GM21723 (cell line): ENCODE data around the gene SYNGR3.

Experiments used
- ATAC-seq: cut with Tn5 transposase; IDR thresholded peaks from one replicate; pipeline ENCODE4 v1.9.1; 2021; ENCODE audit warnings: mild to moderate bottlenecking, moderate library complexity; ENCODE audit not compliant: unreplicated experiment

SYNGR3 gene

DNA sequence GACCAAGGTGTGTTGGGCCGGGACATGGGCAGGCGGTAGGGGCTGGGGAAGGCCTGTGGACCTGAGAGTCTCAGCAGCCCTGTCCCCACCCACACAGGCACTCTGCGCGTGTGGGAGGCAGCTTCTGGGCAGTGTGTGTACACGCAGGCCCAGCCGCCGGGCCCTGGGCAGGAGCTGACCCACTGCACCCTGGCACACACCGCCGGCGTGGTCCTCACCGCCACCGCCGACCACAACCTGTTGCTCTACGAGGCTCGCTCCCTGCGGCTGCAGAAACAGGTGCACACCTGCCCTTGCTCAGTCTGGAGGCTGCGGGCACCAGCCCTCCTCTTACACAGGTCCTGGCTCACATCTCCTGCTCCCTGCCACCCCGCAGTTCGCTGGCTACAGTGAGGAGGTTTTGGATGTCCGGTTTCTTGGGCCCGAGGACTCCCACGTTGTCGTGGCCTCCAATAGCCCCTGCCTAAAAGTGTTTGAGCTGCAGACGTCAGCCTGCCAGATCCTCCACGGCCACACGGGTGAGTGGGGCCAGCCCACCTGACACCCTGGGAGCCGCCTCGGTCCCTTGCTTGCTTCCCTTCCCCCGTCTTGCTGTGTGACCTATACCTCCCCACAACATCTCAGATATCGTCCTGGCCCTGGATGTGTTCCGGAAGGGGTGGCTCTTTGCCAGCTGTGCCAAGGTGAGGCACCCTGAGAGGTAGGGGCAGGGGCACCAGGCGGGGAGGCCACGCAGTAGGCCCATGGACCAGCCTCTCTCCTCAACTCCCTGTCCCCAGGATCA lies 14.1 kb upstream of the SYNGR3 start:
- no peak for ATAC-seq

- ATAC-seq: no peak
These were observed 13.6 kb upstream of the SYNGR3 start for GRCh38 chr16:1976216-1976520.

GRCh38 chr16:1976951-1977874 lies 12.6 kb upstream of the SYNGR3 start:
- no peak for ATAC-seq

DNA sequence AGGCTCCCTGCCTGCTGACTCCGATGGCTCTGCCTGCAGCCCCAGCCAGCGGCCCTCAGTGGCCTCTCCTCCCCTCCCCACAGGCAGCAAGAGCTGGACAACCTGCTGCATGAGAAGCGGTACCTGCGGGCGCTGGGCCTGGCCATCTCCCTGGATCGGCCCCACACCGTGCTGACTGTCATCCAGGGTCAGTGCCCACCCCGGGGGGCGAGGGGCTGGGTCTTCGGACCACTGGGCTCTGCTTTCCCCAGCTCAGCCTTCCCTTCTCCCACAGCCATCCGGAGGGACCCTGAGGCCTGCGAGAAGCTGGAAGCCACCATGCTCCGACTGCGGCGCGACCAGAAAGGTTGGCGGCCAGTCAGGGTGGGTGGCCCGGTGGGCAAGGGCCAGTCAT lies 11.9 kb upstream of the SYNGR3 start:
- no peak for ATAC-seq

GRCh38 chr16:1978476-1979120 lies 11.2 kb upstream of the SYNGR3 start:
- ATAC-seq: no peak

DNA sequence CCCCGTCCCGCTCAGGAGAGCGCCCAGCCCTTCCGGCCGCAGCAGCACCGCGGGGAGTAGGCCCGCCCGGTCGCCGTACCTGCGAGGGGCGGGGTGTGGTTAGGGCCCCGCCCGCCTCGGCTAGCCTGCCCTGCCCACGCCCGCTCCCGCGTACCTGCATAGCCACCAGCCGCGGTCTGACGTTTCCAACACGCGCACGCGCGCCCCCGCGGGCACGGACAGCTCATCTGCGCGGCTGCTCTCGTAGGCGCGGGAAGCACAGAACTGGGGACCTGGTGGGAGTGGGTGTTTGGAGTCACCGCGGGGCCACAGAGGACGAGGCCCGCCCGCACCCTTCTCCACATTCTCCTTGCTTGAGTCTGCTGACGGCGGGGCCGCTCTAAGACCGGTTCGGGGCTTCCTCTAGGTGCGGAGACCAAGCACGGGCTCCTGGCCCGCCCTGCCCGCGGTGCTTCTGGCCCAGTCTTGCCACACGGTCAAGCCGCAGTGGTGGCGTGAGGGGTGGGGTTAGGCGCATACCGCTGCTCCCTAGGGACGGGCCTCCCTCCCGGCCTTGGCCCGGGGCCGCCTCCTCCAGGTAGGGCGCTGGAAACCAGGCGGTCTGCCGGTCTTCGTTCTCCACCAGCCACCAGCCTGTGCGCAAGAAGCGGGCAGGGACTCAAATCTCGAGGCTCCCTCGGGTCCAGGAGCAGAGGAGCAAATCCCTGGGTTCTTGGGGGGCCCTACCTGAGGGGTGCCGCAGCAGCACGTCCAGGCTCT lies 10.3 kb upstream of the SYNGR3 start:
- ATAC-seq: no peak

GRCh38 chr16:1980030-1980769 lies 9.6 kb upstream of the SYNGR3 start:
- ATAC-seq: no peak

DNA sequence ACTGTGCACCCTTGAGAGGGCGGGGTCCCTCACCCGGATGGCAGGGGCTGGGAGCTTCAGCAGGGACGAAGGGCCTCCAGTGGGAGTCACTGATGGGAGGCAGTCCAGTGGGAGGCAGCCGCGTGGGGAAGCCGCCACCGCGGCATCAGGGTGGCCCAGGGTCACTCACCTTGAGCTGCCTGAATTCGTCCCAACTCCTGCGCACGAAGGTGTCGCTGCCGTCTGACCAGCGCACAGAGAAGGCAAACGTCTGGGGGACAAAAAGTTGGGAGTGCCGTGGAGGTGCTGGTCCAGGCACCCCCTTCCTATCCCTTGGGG lies 9.0 kb upstream of the SYNGR3 start:
- ATAC-seq: no peak

DNA sequence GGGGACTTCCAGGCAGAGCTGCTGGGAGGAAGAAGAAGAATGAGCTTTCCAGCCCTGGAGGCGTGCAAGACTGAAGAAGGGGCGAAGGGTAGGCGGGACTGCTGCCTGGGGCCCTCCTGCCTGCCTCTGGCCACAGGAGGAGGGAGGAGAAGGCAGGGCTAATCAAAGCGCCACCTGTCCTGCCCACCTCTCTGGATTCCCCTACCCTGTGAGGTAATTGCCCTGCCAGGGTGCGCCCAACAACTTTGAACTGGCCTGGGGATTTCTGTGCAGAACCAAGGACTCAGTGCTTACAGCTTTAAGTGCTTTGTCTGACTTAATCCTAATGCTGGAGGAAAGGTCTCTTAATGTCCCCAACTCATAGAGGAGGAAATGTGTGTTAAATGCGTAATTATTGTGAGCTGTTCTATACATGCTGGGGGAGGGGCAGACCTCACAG lies 8.4 kb upstream of the SYNGR3 start, which contains the start of gene NOXO1:
TSS of gene NOXO1 (minus strand) at position 72 of the 439 bp plus-strand sequence. CDS start 290 bp downstream, outside the sequence.
- ATAC-seq: no peak

DNA sequence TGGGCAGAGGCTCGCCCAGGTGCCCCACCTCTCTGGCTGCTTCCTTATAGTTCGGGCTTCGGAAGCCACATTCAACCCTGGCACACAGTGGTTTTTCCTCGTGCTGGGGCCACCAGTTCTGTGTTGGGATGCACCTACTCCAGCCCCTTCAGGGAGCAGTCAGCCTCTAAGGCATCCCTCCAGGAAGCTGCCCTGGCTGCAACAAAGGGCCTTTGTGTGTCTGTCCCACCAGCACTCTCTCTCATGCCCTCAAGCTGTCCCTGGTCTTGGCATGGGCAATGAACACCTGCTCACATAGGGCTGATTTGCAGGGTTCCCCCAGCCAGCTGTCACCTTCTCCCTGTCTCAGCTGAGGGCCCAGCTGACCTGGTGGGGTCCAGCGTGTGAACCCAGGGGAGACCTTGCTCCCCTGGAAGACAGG lies 7.7 kb upstream of the SYNGR3 start:
- no peak for ATAC-seq

GRCh38 chr16:1982991-1983543 lies 6.7 kb upstream of the SYNGR3 start:
- ATAC-seq: no peak

DNA sequence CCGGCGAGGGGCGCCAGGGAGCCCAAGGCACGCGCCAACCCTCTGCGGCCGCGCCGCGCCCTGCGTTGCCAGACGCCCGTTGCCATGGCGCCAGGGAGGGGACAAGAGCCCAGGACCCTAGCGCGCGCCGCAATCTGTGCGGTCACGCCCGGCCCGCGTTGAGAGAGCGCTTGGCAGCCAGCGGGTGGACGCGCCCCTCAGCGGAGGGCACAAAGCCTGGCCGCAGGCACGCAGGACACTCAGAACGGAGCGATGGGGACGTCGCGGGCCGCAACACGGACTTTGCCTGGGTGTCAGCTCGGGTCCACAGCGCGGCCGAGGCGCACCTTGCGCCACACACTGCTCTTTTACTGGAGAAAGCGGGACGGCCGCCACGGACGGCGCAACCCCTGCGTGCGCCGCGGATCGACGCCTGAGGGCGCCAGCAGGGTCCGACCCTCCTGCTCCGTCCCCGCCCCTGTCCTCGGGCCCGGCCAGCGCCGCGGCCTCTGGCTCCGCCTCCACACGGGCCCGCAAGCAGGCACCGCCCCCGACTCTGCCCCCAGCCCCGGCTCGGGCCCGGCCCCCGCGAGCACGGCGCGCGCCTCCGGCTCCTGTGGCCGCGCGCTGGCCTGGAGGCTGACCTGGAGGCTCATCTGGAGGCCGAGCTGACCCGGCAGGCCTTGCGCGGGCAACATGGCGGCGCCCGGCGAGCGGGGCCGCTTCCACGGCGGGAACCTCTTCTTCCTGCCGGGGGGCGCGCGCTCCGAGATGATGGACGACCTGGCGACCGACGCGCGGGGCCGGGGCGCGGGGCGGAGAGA lies 6.0 kb upstream of the SYNGR3 start, which contains the start of gene GFER:
TSS of gene GFER (plus strand) at position 650 of the 803 bp plus-strand sequence. CDS start at position 676, 26 bp downstream.
- peak; percentile 72 for ATAC-seq

DNA sequence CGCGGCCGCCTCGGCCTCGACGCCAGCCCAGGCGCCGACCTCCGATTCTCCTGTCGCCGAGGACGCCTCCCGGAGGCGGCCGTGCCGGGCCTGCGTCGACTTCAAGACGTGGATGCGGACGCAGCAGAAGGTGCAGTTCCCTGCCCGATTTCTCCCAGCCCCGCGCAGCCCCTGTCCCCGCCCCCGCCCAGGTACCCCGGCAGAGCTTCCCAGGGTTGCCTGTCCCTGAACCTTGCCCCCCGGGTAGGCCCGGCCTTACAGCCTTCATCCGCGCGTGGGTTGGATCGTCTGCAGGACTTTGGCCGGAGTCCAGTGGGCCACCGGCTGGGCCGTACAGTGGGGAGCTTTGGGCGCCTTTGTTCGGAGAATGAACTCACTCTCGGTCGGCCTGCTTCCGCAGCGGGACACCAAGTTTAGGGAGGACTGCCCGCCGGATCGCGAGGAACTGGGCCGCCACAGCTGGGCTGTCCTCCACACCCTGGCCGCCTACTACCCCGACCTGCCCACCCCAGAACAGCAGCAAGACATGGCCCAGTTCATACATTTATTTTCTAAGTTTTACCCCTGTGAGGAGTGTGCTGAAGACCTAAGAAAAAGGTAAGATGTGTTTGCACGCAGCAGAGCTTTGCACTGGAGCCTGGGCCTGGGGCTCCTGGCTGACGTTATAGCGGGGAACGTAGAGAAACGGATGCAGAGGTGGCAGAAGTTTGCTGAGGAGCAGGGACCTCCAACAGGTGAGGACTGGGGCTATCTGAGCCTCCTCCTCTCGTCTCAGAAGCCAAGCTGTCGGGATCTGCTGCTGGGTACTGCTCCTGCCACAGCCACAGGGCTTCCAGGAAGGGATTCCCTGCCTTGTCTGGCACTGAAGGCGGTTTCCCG lies 5.2 kb upstream of the SYNGR3 start:
- peak; percentile 6 for ATAC-seq

- no peak for ATAC-seq
These were observed 4.2 kb upstream of the SYNGR3 start for GRCh38 chr16:1985466-1986150.

DNA sequence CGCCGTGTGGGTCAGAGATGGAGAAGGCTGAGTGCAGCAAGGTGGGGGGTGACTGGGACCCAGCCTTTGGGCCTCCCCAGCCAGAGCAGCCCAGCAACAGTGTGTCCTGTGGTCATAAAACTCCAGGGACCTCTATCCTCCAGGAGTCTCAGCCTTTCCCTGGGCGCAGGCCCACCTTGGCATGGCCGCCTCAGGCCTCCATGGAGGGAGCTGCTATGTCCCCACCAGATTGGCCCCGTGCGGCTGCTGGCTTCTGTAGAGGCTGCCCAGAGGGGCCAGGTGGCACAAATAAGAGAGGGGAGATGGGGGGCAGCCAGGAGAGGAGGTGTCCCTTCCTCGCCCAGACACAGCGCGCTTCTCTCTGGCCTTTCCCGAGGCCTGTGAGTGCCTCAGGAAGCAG lies 2.6 kb upstream of the SYNGR3 start:
- no peak for ATAC-seq

- ATAC-seq: no peak
These were observed 256 bp downstream of the SYNGR3 start for GRCh38 chr16:1990101-1990350.

DNA sequence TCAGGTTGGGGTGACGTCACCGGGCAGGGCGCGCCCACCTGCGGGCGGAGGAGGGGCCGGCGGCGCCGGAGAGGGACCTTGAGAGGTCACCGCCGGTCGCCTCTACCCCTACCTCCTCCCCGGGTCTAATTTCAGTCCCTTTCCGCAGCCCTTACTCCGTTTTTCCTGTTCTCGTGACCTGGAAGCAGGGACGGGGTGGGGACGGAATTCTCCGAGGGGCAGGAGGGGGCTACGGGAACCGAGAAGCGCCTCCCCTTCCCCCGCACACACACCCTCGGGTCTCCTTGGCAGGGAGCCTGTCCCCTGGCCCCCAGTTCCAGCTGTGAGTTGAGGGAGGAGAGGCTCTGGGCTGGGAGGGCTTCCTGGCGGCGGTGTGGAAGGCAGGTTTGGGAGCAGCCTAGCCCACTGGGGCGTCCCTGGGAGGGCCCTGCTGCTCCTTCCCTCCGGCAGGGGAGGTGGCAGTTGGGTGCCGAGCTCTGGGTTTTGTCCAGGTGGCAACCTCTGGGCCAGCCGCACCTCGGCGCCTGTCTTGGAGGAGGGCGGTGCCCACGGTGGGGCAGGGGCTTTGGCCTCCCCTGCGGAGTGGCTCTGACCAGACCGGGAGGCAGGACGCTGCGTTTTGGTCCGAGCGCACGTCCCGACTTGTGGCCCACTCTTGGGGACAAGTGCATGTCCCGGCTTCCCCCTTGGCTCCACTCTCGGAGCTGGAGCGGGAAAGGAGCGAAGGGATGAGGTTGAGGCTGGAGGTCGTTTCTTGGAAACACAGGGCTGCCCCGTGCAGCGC lies 773 bp downstream of the SYNGR3 start:
- ATAC-seq: peak; percentile 6
